ENCODE data around the gene EYS. TPM values are rescaled to one million over a fixed set of nuclear protein-coding genes. Genes with fewer than 3 reads are reported as not detected.

The EYS gene
- total and polyA plus RNA-seq, 2 of the 8 experiments (the other 6 are each of a cell fraction or from before 2014, with no cell fraction given): 0.05 to 0.13 TPM

DNA sequence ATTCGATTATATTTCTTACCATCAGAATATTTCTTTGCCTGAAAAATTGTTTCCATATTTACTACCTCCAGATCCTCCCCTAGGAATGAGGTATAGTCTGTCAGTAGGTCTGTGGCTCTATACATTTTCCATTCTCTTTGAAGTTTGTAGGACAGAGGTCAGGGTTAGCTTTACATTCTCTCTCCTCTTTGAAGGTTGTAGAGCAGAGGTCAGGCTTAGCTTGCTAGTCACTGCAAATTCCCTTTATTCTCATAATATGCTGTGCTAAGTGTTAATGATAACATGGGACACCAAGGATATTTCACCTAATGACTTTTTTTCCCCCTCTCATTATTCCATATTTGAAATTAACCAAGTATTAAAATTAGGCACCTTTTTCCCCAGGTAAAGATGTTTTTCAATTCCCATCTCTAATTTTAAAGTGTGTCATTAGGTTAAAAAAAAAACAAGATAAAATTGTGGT is 1660.2 kb downstream of the EYS start (continued):
- TF ChIP-seq KDM1A (IDR thresholded peaks at IDR 0.05; ENCODE audit: borderline replicate concordance, low read length): no peak

Measured in H1 (cell line).